GM23338 (cell line): ENCODE results near the gene PPFIA2. TPM values are rescaled to one million over a fixed set of nuclear protein-coding genes. Genes with fewer than 3 reads are reported as not detected.

Experiments
- ATAC-seq: fragments of 200-7000 bp; cut with Tn5 transposase; 3 replicates; pipeline ENCODE4 v1.9.1; 2020
- DNase-seq: peaks from one replicate; pipeline ENCODE4 v3.0.0-alpha.2; 2015; ENCODE audit warnings: low spot score
- H2AFZ ChIP-seq: fragments of 200-600 bp; sonication (generic); 2 replicates; pipeline ENCODE4 v1.8.0; 2016; ENCODE audit warnings: antibody characterized with exemption, mild to moderate bottlenecking, moderate library complexity
- H3F3A ChIP-seq: fragments of 200-600 bp; sonication (generic); replicated peaks from 2 replicates; pipeline ENCODE4 v1.8.0; 2017; ENCODE audit warnings: antibody characterized with exemption, mixed run types, low read depth
- H3K27ac ChIP-seq: fragments of 200-600 bp; sonication (generic); 2 replicates; pipeline ENCODE4 v1.6.1; 2016; ENCODE audit warnings: low read depth
- H3K27me3 ChIP-seq: fragments of 200-600 bp; sonication (generic); 2 replicates; pipeline ENCODE4 v1.8.0; 2016; ENCODE audit warnings: mild to moderate bottlenecking, mixed run types, moderate library complexity; ENCODE audit not compliant: insufficient read depth
- H3K36me3 ChIP-seq: fragments of 200-600 bp; sonication (generic); 2 replicates; pipeline ENCODE4 v1.8.0; 2016; ENCODE audit warnings: mild to moderate bottlenecking; ENCODE audit not compliant: insufficient read depth
- H3K4me1 ChIP-seq: fragments of 200-600 bp; sonication (generic); 2 replicates; pipeline ENCODE4 v1.8.0; 2016; ENCODE audit warnings: mild to moderate bottlenecking, moderate library complexity; ENCODE audit not compliant: insufficient read depth
- H3K4me2 ChIP-seq: fragments of 200-600 bp; sonication (generic); 2 replicates; pipeline ENCODE4 v1.7.1; 2017; ENCODE audit warnings: mixed run types
- H3K4me3 ChIP-seq: fragments of 200-600 bp; sonication (generic); 2 replicates; pipeline ENCODE4 v1.6.1; 2016; ENCODE audit warnings: mixed run types
- H3K79me2 ChIP-seq: fragments of 200-600 bp; sonication (generic); replicated peaks from 2 replicates; pipeline ENCODE4 v1.8.0; 2017; ENCODE audit warnings: mild to moderate bottlenecking; ENCODE audit not compliant: insufficient read depth
- H3K9me2 ChIP-seq: fragments of 200-600 bp; sonication (generic); 2 replicates; pipeline ENCODE4 v1.8.0; 2017; ENCODE audit not compliant: insufficient read depth
- H4K20me1 ChIP-seq: fragments of 200-600 bp; sonication (generic); replicated peaks from 2 replicates; pipeline ENCODE4 v1.8.0; 2017; ENCODE audit warnings: mild to moderate bottlenecking; ENCODE audit not compliant: insufficient read depth
- H3K27ac Mint-ChIP-seq: 2 replicates; pipeline ENCODE4 v1.8.0; 2020; ENCODE audit warnings: inconsistent platforms, mild to moderate bottlenecking, moderate library complexity, mixed read lengths
- H3K27me3 Mint-ChIP-seq: 3 replicates; pipeline ENCODE4 v1.8.0; 2022; ENCODE audit warnings: low read depth, mild to moderate bottlenecking, moderate library complexity, mixed read lengths, inconsistent platforms; ENCODE audit not compliant: insufficient read depth, poor library complexity
- H3K36me3 Mint-ChIP-seq: 3 replicates; pipeline ENCODE4 v1.8.0; 2021; ENCODE audit warnings: low read depth, mild to moderate bottlenecking, inconsistent platforms, moderate library complexity, mixed read lengths
- H3K4me1 Mint-ChIP-seq: 3 replicates; pipeline ENCODE4 v1.8.0; 2020; ENCODE audit warnings: mild to moderate bottlenecking, inconsistent platforms, mixed read lengths
- H3K4me3 Mint-ChIP-seq: 3 replicates; pipeline ENCODE4 v1.8.0; 2021; ENCODE audit warnings: moderate library complexity, mild to moderate bottlenecking, inconsistent platforms, mixed read lengths
- H3K9me3 Mint-ChIP-seq: 3 replicates; pipeline ENCODE4 v1.8.0; 2020; ENCODE audit warnings: moderate library complexity, mild to moderate bottlenecking, inconsistent platforms, mixed read lengths
- CREB1 ChIP-seq: fragments of 250-450 bp; sonication (Bioruptor Pico); IDR thresholded peaks from 2 replicates; pipeline ENCODE4 v1.5.0; 2020; ENCODE audit warnings: low read depth, mild to moderate bottlenecking, moderate library complexity
- CTCF ChIP-seq, 2 experiments: fragments of 200-600 bp in 1 of 2; sonication (generic) in 1 of 2; conservative IDR thresholded peaks; 2 replicates each; pipeline versions ENCODE4 v1.5.1 to v1.6.1; 2016 to 2017; ENCODE audit warnings: antibody characterized with exemption in 2 of 2, low read depth in 2 of 2, mild to moderate bottlenecking in 2 of 2, moderate library complexity in 1 of 2
- EZH2 ChIP-seq: fragments of 200-600 bp; sonication (generic); IDR thresholded peaks from one replicate; pipeline ENCODE4 v1.8.0; 2017; ENCODE audit warnings: antibody characterized with exemption, mild to moderate bottlenecking, low read depth; ENCODE audit not compliant: unreplicated experiment
- EZH2phosphoT487 ChIP-seq: fragments of 200-600 bp; sonication (generic); IDR thresholded peaks from one replicate; pipeline ENCODE4 v1.8.1; 2018; ENCODE audit warnings: antibody characterized with exemption; ENCODE audit not compliant: unreplicated experiment
- NANOG ChIP-seq: IDR thresholded peaks from 2 replicates; pipeline ENCODE4 v1.6.1; 2016; ENCODE audit warnings: antibody characterized with exemption, borderline replicate concordance
- POLR2AphosphoS5 ChIP-seq: IDR thresholded peaks from 2 replicates; pipeline ENCODE4 v1.6.1; 2016; ENCODE audit warnings: antibody characterized with exemption, low read depth
- STAT1 ChIP-seq: IDR thresholded peaks from one replicate; pipeline ENCODE4 v1.6.1; 2016; ENCODE audit warnings: antibody characterized with exemption; ENCODE audit not compliant: unreplicated experiment
- ZNF462 ChIP-seq: fragments of 250-450 bp; sonication (Bioruptor Pico); IDR thresholded peaks from 2 replicates; pipeline ENCODE4 v1.5.0; 2020; ENCODE audit warnings: mild to moderate bottlenecking, moderate library complexity
- polyA plus RNA-seq: library from polyadenylated mRNA; unstranded; fragments of >200 nt; fragmentation: Nextera tagmentation; extraction: Ambion mirVana; gene quantifications from 2 replicates; pipeline ENCODE4 v1.2.1, GENCODE V29; 2016
- total RNA-seq: library from RNA; depleted of rRNA; stranded (reverse); fragments of >200 nt; shearing (Covaris generic); gene quantifications from 2 replicates; pipeline ENCODE4 v1.2.3, GENCODE V29; 2014

Gene PPFIA2
- total and polyA plus RNA-seq, 2 experiments from 2014 or later, result 5.4 to 7.2 TPM

GRCh38 chr12:81573228-81573627 lies 185.9 kb downstream of the PPFIA2 start (continued):
- TF ChIP-seq ZNF462 (CRISPR knock-in tag), result no peak
- TF ChIP-seq EZH2, result no peak
- TF ChIP-seq NANOG, result no peak
- no peak for TF ChIP-seq CREB1 (CRISPR knock-in tag)
- no peak for TF ChIP-seq POLR2AphosphoS5
- no peak for TF ChIP-seq CTCF (conservative IDR thresholded peaks at IDR 0.05; ENCODE audit: low read depth in 2 of 2)

- H3K27ac ChIP-seq, result no peak overlapping the region
- no peak overlapping the region for H3K27ac Mint-ChIP-seq
- TF ChIP-seq EZH2phosphoT487 (no peak), STAT1 (no peak), POLR2AphosphoS5 (no peak), ZNF462 (CRISPR knock-in tag) (no peak), NANOG (no peak)
These were observed 186.7 kb downstream of the PPFIA2 start for GRCh38 chr12:81572411-81572810.

More at GRCh38 chr12:81572411-81572810, 186.7 kb downstream of the PPFIA2 start:
- no peaks in the 10 kb centered on the region for H3K9me3 Mint-ChIP-seq
- H3K4me2 ChIP-seq, result no peak overlapping the region
- no peaks in the 10 kb centered on the region for H3K27me3 ChIP-seq
- no peak overlapping the region for H2AFZ ChIP-seq
- no peaks in the 10 kb centered on the region for H3F3A ChIP-seq
- no peaks in the 10 kb centered on the region for H3K4me1 ChIP-seq
- no peaks in the 10 kb centered on the region for H3K4me1 Mint-ChIP-seq
- 0 out of 2 replicates have a peak, but pooled peaks cover 2% of the 10 kb centered on the region for H3K9me2 ChIP-seq
- no peaks in the 10 kb centered on the region for H3K27me3 Mint-ChIP-seq
- H3K79me2 ChIP-seq, result no peaks in the 10 kb centered on the region
- ATAC-seq (no peak), DNase-seq (no peak)
- no peak overlapping the region for H3K4me3 ChIP-seq
- no peaks in the 10 kb centered on the region for H4K20me1 ChIP-seq
- no peaks in the 10 kb centered on the region for H3K36me3 ChIP-seq
- no peak overlapping the region for H3K4me3 Mint-ChIP-seq
- no peaks in the 10 kb centered on the region for H3K36me3 Mint-ChIP-seq
